T1000 (cell line): ENCODE results near the gene FUCA1.
A peak's percentile ranks its signal among the peaks of the same experiment; 100 is the strongest.

ENCODE experiments used
- DNase-seq: peaks from one replicate; lab custom pipeline; 2025; ENCODE audit warnings: mixed read lengths; lab: John Stamatoyannopoulos, UW

Gene FUCA1

GRCh38 chr1:23801338-23801748 is 66.7 kb downstream of the FUCA1 start:
- DNase-seq: no peak

- DNase-seq: peak; percentile 88
Observed at GRCh38 chr1:23800400-23801337, 67.4 kb downstream of the FUCA1 start, which contains the start of gene GALE. TSS of gene GALE (minus strand) at chr1:23800754. CDS start at chr1:23799007, 1,747 bp downstream.

- DNase-seq: peak; percentile 72
Observed at GRCh38 chr1:23799570-23800399, 68.3 kb downstream of the FUCA1 start.

DNA sequence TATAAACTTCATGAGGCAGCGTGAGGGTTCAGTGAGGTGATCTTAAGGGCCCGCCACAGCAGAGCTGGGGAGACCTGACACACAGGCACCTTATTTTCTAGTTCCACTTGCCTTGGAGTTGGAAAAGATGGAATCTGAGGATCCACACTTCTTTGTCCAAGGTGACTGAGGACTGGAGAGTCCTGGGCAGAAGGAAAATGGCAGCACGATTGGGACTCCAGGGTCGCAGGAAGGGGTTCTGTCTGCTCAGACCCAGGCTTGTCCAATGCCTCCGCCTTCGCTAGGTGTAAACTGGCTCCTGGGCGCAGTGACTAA is 68.9 kb downstream of the FUCA1 start:
- DNase-seq: no peak

DNA sequence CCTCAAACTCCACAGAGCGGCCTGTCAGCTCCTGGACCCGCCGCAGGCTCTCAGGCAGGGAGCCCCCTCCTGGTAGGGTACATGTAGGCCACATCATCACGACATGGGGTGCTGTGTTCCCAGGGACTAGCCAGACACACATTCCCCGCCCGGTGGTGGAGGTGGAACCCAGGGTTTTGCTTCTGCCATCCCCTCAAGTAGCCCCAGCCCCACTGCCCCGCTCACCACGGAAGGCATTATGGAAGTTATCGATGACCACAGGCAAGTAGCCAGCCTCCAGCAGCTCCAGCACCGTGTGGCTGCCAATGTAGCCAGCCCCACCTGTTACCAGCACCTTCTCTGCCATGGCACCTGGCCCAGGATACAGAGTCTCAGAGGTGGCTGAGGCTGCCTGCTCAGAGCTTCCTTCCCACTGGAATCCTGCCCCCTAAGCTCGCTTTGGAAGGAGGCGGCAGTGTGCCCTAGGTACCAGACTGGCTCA is 69.4 kb downstream of the FUCA1 start:
- no peak for DNase-seq

DNA sequence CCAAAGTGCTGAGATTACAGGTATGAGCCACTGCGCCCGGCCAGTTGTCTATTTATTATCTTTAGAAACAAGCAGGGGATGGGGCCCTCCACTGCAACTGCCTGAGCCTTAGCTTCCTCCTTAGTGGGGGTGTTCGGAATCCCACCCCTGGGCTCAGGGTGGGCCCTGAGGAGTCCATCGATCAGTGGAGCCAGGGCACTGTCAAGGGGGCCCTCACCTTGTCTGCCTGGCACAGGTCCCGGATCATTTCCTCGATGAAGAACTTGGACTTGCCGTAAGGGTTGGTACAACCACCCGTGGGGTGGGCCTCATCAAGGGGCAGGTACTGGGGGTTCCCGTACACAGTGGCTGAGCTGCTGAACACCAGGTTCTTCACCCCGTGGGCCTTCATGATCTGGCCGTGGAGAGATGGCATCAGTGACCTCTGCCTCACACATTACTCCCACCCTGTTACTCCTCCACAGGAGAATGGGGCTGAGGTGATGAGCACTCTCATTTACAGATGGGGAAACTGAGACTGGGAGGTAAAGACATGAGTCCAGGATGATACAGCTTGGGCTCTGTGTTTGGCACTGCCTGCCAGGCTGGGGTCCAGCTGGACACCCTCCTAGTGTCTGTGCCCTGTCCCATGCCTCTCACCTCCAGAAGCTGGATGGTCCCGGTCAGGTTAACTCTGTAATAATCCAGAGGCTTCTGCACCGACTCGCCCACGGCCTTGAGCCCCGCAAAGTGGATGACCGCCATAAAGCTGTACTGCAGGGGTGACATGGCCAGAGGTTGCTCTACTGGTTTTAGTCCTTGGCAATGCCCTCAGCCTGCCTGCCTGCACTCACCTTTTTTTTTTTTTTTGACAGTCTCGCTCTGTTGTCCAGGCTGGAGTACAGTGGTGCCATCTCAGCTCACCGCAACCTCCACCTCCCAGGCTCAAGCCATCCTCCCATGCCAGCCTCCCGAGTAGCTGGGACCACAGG is 70.3 kb downstream of the FUCA1 start:
- DNase-seq: no peak

DNA sequence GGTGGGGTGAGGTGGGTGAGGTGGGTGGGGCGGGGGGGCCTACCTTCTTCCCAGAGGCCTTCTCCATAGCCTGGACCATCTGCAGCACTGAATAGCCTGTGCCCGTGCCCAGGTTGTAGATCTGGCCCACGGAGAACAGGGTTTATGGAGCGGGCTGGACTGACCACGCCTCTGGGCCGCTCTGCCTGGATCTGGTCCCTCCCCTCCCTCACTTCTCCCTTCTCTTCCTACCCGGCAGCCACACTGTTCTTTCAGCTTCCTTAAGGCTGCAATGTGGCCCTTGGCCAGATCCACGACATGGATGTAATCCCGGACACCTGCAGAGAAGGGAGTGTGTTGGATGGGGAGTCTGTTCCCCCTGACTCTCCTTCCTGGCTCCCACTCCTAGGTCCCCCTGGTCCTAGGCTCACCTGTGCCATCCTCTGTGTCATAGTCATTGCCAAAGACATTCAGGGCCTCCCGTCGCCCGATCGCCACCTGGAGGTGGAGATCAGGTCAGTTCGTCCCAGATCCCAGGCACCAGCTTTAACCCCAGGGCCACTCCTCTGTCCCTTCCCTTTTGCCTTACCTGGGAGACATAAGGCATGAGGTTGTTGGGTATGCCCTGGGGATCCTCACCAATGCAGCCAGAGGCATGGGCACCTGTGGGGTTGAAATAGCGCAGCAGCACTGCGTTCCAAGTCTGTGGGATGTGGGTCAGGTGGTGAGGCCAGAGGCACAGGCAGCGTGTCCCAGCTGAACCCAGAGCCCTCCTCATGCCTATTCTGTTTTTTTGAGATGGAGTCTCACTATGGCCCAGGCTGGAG is 71.4 kb downstream of the FUCA1 start:
- DNase-seq: no peak

- DNase-seq: no peak
Observed at GRCh38 chr1:23795676-23796465, 72.2 kb downstream of the FUCA1 start.
